LNCaP clone FGC (cell line): ENCODE results near the gene HES6.

ENCODE experiments used
- DNase-seq: peaks from one replicate; pipeline ENCODE4 v3.0.0-alpha.2; 2011; ENCODE audit warnings: low read depth
- H3K4me3 ChIP-seq: 2 replicates; pipeline ENCODE4 v1.5.1; 2011; ENCODE audit warnings: mild to moderate bottlenecking, low read depth, low read length, control low read depth
- CTCF ChIP-seq: IDR thresholded peaks from 2 replicates; pipeline ENCODE4 v1.5.1; 2012; ENCODE audit warnings: mild to moderate bottlenecking; ENCODE audit not compliant: control insufficient read depth, insufficient read depth; ENCODE audit errors: extremely low read depth

HES6 gene

GRCh38 chr2:238252766-238253630 is 13.2 kb upstream of the HES6 start:
- no peak overlapping the region for H3K4me3 ChIP-seq
- DNase-seq, result no peak
- no peak for TF ChIP-seq CTCF

GRCh38 chr2:238251986-238252385 is 12.1 kb upstream of the HES6 start:
- no peak overlapping the region for H3K4me3 ChIP-seq
- TF ChIP-seq CTCF, result no peak
- DNase-seq, result no peak

- no peak overlapping the region for H3K4me3 ChIP-seq
- TF ChIP-seq CTCF, result no peak
- DNase-seq, result no peak
Measured at GRCh38 chr2:238251331-238251730, 11.5 kb upstream of the HES6 start.

GRCh38 chr2:238250896-238251295 is 11.1 kb upstream of the HES6 start:
- no peak for DNase-seq
- no peak overlapping the region for H3K4me3 ChIP-seq
- no peak for TF ChIP-seq CTCF

GRCh38 chr2:238247841-238248453 is 8.1 kb upstream of the HES6 start:
- no peak overlapping the region for H3K4me3 ChIP-seq
- TF ChIP-seq CTCF, result no peak
- no peak for DNase-seq

- no peak for DNase-seq
- no peak for TF ChIP-seq CTCF
- H3K4me3 ChIP-seq, result no peak overlapping the region
Measured at GRCh38 chr2:238247002-238247822, 7.4 kb upstream of the HES6 start.
